Nephron progenitor cell (in vitro differentiated cells): Measurements from ENCODE around the gene TCF7L2.

ENCODE experiments used
- DNase-seq: peaks from one replicate; pipeline ENCODE4 v3.0.0; 2021
- H3K27ac Mint-ChIP-seq: 2 replicates; pipeline ENCODE4 v1.8.0; 2021; ENCODE audit warnings: mild to moderate bottlenecking, moderate library complexity, mixed read lengths
- H3K27me3 Mint-ChIP-seq: 2 replicates; pipeline ENCODE4 v1.8.0; 2021; ENCODE audit warnings: mild to moderate bottlenecking, low read depth, mixed read lengths; ENCODE audit not compliant: poor library complexity
- H3K36me3 Mint-ChIP-seq: 2 replicates; pipeline ENCODE4 v1.8.0; 2021; ENCODE audit warnings: low read depth, mixed read lengths
- H3K4me1 Mint-ChIP-seq: 2 replicates; pipeline ENCODE4 v1.8.0; 2021; ENCODE audit warnings: mixed read lengths
- H3K4me3 Mint-ChIP-seq: 2 replicates; pipeline ENCODE4 v1.8.0; 2021; ENCODE audit warnings: mild to moderate bottlenecking, moderate library complexity, mixed read lengths
- H3K9me3 Mint-ChIP-seq: 2 replicates; pipeline ENCODE4 v1.8.0; 2021; ENCODE audit warnings: mild to moderate bottlenecking, moderate library complexity, mixed read lengths
- TF ChIP-seq, protein P1 (sequence below): fragments of 200-600 bp; sonication (generic); IDR thresholded peaks from 2 replicates; pipeline ENCODE4 v1.5.0; 2021; ENCODE audit warnings: antibody characterized with exemption

TCF7L2 gene

GRCh38 chr10:113179265-113179664 is 229.2 kb downstream of the TCF7L2 start:
- H3K27me3 Mint-ChIP-seq, result peaks cover 6% of the 10 kb centered on the region
- H3K9me3 Mint-ChIP-seq, result no peaks in the 10 kb centered on the region
- TF ChIP-seq, protein P1, sequence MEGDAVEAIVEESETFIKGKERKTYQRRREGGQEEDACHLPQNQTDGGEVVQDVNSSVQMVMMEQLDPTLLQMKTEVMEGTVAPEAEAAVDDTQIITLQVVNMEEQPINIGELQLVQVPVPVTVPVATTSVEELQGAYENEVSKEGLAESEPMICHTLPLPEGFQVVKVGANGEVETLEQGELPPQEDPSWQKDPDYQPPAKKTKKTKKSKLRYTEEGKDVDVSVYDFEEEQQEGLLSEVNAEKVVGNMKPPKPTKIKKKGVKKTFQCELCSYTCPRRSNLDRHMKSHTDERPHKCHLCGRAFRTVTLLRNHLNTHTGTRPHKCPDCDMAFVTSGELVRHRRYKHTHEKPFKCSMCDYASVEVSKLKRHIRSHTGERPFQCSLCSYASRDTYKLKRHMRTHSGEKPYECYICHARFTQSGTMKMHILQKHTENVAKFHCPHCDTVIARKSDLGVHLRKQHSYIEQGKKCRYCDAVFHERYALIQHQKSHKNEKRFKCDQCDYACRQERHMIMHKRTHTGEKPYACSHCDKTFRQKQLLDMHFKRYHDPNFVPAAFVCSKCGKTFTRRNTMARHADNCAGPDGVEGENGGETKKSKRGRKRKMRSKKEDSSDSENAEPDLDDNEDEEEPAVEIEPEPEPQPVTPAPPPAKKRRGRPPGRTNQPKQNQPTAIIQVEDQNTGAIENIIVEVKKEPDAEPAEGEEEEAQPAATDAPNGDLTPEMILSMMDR, result no peak
- no peak overlapping the region for H3K4me3 Mint-ChIP-seq
- no peak overlapping the region for H3K27ac Mint-ChIP-seq
- no peak for DNase-seq
- peaks cover 15% of the 10 kb centered on the region for H3K4me1 Mint-ChIP-seq
- no peaks in the 10 kb centered on the region for H3K36me3 Mint-ChIP-seq

DNA sequence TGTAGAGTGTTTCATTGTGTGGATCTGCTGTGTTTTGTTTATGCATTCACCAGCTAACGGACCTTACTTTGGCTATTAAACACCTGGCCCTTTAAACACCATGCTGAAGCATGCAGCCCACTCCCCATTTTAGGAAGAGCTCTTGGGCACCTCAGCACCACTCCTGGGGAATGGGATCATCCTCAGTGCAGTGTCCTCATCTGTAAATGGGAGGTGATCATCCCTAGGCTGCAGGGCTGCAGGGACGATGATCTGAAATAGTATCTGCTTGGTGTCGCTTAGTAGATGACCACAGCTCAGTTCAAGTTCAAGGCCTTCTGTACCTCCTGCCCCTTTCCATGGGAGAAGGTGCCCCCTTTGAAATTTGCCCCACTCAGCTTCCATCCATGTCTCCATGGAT is 229.9 kb downstream of the TCF7L2 start:
- Mint-ChIP-seq H3K27me3 (peaks cover 7% of the 10 kb centered on the region), H3K4me3 (no peak overlapping the region), H3K9me3 (no peaks in the 10 kb centered on the region), H3K4me1 (peaks cover 15% of the 10 kb centered on the region), H3K36me3 (no peaks in the 10 kb centered on the region), H3K27ac (no peak overlapping the region)
- TF ChIP-seq, protein P1, result no peak
- no peak for DNase-seq

DNA sequence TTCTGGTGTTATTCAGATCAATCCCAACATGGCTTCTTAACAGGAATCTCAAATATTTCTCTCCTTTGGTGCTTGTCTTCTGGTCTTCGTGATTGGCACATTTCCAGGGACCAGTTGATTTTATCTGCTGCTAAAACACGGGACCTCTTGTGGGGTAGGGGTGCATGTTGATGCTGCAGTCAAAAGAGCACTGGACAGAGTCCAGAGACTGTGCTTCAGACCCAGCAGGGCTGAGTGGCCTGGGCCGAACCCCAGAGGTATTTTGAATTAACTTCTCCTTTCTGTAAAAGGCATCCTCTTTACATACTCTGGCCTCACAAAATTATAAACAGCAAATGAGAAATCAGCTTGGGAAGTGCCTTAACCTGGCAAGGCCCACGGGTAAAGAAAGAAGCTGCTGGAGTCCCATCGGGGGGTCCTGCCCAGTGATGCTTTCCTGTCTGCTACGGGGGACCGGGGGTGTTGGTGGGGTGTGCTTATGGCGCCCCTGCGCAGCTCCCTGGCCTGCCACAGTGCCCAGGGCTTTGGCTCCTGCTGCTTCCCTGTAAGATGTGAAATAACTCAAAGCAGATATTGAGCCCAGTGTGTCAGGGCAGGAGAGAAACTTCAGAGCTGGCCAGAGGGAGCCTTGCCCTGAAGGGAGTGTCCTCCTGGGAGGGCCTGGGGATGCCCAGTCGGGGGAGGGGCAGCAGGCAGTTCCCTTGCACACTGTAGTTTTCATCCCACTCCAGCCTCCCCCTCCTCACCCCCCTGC is 230.5 kb downstream of the TCF7L2 start:
- TF ChIP-seq, protein P1, result no peak
- Mint-ChIP-seq H3K4me1 (peaks cover 15% of the 10 kb centered on the region), H3K27me3 (peaks cover 7% of the 10 kb centered on the region), H3K27ac (no peak overlapping the region), H3K9me3 (no peaks in the 10 kb centered on the region), H3K36me3 (no peaks in the 10 kb centered on the region), H3K4me3 (no peak overlapping the region)
- peak; percentile 18 for DNase-seq

GRCh38 chr10:113182154-113182553 is 232.1 kb downstream of the TCF7L2 start:
- TF ChIP-seq, protein P1, result no peak
- no peak overlapping the region for H3K4me3 Mint-ChIP-seq
- H3K36me3 Mint-ChIP-seq, result no peaks in the 10 kb centered on the region
- H3K27ac Mint-ChIP-seq, result no peak overlapping the region
- peaks cover 7% of the 10 kb centered on the region for H3K27me3 Mint-ChIP-seq
- no peak for DNase-seq
- peaks cover 14% of the 10 kb centered on the region for H3K4me1 Mint-ChIP-seq
- no peaks in the 10 kb centered on the region for H3K9me3 Mint-ChIP-seq

DNA sequence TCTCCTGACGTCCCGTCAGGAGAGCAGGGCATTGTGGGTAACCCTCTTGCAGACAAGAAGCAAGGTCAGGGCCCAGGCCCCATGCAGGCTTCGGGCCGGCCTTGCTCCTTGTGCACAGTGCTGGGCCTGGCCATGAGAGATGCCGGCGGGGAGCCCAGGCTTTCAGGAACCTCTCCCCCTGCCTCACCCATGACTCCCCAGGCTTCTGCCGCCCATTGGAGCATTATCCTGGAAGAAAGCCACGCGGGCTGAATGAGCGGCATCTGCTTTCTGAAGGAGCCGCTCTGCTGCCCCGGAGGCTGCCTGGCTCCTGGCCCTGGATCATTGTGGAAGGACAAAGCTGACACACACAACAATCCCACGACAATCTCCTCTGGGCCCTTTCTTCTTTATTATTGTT is 233.5 kb downstream of the TCF7L2 start:
- H3K4me3 Mint-ChIP-seq, result no peak overlapping the region
- no peaks in the 10 kb centered on the region for H3K9me3 Mint-ChIP-seq
- H3K36me3 Mint-ChIP-seq, result no peaks in the 10 kb centered on the region
- peaks cover 11% of the 10 kb centered on the region for H3K27me3 Mint-ChIP-seq
- H3K4me1 Mint-ChIP-seq, result peaks cover 5% of the 10 kb centered on the region
- DNase-seq, result no peak
- TF ChIP-seq, protein P1, result no peak
- no peak overlapping the region for H3K27ac Mint-ChIP-seq
